Hematopoietic multipotent progenitor cell treated with erythropoietin and hydrocortisone succinate and interleukin-3 and kit ligand, for 17 days (in vitro differentiated cells): ENCODE results near the gene EDEM2.
"Not testable (repeated sequence)": the region's sequence is repeated elsewhere in the genome, so short reads cannot be mapped to it uniquely, and the experiment has no call there.

Experiments used
- DNase-seq: peaks from one replicate; pipeline ENCODE4 v3.0.0-alpha.2; 2015; ENCODE audit warnings: low spot score

Gene EDEM2

DNA sequence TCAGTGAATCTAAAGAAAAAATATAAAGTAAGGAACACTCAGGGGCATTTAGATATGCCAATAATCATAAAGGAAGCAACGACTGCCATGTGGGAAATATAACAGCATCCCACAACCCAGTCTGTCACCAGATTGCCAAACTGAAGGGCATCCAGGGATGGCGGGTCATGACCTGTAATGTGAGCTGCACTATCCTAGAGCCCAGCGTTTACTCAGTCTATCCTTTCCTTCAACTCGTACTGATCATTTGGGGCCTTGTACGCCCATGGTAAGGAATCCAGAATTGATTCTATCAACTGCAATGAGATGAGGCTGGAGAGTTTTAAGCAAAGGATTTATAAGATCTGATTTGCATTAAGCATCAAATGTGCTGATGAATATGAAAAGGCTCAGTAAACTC lies 59.8 kb downstream of the EDEM2 start:
- no peak for DNase-seq

GRCh38 chr20:35085477-35086225 lies 61.5 kb downstream of the EDEM2 start:
- no peak for DNase-seq

- no peak for DNase-seq
Observed at GRCh38 chr20:35084998-35085397, 62.1 kb downstream of the EDEM2 start.

- DNase-seq = not testable (repeated sequence)
Observed at GRCh38 chr20:35080348-35080642, 66.8 kb downstream of the EDEM2 start.

DNA sequence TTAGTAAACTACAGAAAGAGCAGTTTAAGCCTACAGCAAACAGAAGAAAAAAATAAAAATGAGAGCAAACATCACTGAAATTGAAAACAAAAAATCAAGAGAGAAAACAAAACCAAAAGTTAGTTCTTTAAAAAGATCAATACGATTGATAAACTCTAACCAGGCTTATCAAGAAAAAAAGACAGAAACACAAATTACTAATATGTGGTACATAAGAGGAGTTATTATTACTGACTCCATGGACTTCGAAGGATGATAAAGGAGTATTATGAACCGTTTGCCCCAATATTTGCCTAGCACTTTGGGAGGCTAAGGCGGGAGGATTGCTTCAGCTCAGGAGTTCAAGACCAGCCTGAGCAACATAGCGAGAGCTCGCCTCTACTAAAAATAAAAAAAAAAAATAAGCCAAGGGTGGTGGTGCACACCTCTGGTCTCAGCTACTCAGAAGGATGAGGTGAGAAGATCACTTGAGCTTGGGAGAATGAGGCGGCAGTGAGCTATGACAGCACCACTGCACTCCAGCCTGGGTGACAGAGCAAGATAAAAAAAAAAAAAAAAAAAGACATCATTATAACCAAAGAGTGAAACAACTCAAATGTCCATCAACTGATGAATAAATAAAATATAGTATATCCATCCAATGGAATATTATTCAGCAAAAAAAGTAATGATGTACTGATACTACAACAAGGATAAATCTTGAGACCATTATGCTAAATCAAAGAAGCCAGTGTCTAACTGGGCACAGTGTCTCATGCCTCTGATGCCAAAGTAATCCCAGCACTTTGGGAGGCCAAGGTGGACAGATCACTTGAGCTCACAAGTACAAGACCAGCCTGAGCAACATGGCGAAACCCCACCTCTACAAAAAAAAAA lies 67.4 kb downstream of the EDEM2 start:
- DNase-seq = no peak

DNA sequence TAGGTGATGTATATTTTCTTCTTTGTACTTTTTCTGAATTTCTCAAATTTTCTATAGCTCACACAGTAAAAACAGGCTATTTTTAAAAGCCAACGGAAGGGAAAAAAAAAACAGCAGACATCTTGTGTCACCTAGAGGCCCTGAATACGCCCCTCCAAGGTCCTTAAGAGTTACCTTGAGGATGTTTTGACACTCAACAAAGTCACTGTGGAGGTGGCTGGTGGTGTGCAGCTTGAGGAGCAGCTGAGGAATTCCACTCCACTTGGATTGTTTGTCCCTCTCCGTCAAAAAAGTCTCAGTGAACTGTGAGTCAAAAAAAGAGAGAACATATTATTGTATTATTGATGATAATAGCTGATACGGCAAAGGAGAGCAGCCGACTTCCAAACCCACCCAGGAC lies 69.3 kb downstream of the EDEM2 start:
- no peak for DNase-seq

GRCh38 chr20:35077341-35077740 lies 69.8 kb downstream of the EDEM2 start:
- no peak for DNase-seq

- not testable (repeated sequence) for DNase-seq
Observed at GRCh38 chr20:35071436-35072153, 75.5 kb downstream of the EDEM2 start.

DNA sequence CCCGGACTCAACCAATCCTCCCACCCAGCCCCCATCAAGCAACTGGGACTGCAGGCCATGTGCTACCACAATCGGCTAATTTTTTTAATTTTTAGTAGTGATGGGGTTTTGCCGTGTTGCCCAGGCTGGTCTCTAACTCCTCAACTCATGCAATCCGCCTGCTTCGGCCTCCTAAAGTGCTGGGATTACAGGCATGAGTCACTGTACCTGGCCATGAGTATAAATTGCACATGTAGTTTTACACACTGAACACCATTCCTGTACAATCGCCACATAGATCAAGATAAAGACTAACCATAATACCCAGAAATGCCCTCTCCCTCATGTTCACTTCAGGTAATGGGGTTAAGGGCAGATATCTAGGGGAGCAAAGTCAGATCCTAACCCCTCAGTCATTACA lies 80.9 kb downstream of the EDEM2 start:
- no peak for DNase-seq
